ENCODE data around the gene AFF3.

AFF3 gene

DNA sequence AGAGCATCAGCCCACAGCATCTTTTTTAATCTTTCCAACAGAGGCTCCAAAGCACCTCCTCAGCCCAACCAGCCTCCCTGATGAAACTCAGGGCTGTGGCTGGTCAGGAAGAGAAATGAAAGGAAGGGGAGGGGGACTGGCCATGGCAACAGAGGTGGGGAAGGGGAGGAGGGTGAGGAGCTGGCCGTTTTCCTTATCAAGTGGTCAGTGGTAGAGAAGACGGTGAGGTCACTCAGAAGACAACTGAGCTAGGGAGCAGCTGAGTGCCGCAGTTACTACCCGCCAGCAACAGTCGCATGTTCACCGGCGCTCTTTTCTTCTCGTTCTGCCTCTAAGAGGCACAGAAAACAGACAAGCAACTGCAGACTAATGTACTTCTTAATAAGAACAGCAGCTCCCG is 97.4 kb downstream of the AFF3 start:
- TF ChIP-seq, protein P1, sequence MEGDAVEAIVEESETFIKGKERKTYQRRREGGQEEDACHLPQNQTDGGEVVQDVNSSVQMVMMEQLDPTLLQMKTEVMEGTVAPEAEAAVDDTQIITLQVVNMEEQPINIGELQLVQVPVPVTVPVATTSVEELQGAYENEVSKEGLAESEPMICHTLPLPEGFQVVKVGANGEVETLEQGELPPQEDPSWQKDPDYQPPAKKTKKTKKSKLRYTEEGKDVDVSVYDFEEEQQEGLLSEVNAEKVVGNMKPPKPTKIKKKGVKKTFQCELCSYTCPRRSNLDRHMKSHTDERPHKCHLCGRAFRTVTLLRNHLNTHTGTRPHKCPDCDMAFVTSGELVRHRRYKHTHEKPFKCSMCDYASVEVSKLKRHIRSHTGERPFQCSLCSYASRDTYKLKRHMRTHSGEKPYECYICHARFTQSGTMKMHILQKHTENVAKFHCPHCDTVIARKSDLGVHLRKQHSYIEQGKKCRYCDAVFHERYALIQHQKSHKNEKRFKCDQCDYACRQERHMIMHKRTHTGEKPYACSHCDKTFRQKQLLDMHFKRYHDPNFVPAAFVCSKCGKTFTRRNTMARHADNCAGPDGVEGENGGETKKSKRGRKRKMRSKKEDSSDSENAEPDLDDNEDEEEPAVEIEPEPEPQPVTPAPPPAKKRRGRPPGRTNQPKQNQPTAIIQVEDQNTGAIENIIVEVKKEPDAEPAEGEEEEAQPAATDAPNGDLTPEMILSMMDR (IDR thresholded peaks at IDR 0.05; ENCODE audit: borderline replicate concordance, insufficient read depth, low read depth, low read length): no peak
- H3K4me3 ChIP-seq (ENCODE audit: low read depth, low read length): no peak overlapping the region

DNA sequence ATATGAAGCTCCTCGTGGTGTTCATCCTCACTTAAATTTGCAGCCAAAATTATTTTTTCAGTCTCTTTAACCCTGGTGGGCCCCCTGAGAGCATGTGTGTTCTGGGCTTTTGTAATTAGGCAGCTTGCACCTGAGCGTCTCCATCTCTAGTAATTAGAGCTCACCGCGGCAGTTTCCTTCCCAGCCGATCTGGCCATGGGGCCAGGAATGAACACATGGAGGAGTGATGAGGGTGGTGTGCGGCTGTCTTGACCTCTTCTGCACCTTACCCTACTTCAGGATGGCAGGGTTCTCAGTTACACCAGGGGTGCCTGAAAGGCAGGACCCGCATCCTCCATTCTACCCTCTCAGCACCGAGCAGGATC is 98.5 kb downstream of the AFF3 start:
- H3K4me3 ChIP-seq (ENCODE audit: low read depth, low read length): no peak overlapping the region
- TF ChIP-seq, protein P1 (IDR thresholded peaks at IDR 0.05; ENCODE audit: borderline replicate concordance, insufficient read depth, low read depth, low read length): no peak

DNA sequence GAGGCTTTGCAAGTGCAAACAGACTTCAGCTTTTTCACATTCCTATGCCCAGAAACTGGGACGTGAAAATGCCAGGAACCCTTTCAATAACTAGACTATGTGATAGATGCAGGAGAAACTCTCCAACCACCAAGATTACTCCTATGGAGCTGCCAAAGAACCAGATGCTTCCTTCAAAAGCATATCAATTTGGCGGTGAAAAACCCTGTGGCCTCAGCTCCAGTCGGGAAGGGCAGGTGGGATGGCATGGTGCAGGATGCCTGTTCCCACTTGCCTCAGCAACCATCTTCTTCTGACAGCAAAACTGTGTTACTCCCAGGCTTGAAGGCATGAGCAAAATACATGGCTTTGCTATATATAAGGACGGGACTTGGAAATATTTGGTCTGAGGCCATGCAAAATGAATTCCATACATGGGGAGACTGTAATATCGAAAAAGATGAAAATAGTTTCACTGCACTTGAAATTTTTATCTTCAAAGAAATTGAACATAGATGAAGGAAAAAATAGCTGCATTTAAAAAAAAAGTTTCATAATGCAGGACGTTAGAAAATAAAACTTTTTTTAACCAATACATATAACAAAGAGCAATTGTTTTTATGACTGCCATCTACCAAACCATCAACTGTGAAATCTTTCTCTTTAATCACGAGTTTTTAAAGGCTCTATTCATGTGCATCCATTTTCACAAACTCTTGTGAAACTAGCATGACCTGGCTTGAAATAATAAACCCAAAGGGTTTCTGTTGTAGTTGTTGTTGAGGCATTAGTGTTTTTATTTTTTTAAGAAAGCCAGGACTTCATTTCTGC is 99.1 kb downstream of the AFF3 start:
- TF ChIP-seq, protein P1 (IDR thresholded peaks at IDR 0.05; ENCODE audit: borderline replicate concordance, insufficient read depth, low read depth, low read length): no peak
- H3K4me3 ChIP-seq (ENCODE audit: low read depth, low read length): no peak overlapping the region

DNA sequence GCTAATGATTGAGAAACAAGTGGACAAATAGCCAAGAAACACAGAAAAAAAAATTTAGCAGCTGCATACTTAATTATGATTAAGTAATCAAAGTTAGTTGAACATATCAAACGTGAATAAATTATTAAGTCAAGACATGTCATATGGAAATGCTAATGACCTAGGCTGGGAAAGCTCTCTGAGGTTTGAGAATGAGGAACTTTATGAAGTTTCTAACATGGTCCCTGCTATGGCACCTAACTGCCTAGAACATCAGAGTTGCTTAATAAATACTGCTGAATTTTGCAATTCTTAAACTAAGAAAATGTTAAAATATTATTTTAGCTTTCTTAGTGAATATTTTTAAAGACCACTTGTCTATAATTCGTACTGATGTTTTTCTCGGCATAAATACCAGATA is 99.8 kb downstream of the AFF3 start:
- TF ChIP-seq, protein P1 (IDR thresholded peaks at IDR 0.05; ENCODE audit: borderline replicate concordance, insufficient read depth, low read depth, low read length): no peak
- H3K4me3 ChIP-seq (ENCODE audit: low read depth, low read length): no peak overlapping the region

DNA sequence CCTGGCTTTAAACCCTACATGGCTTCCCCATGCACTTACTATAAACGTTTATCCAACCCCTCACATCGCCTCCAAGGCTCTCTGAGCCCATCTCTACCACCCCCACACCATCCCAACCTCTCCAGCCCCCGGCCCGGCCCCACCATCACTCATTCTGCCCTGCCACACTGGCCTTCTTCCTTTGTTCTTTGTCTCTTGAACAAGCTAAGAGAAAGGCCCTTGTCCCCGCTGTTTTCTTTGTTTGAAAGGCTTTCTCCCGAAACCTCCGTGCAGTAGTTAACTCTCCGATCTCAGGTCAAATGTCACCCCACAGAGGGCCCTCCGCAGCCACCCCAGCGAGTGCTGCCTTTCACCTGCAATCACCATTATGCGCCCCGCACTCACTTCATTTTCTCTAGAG is 100.4 kb downstream of the AFF3 start:
- TF ChIP-seq, protein P1 (IDR thresholded peaks at IDR 0.05; ENCODE audit: borderline replicate concordance, insufficient read depth, low read depth, low read length): no peak
- no peak overlapping the region for H3K4me3 ChIP-seq (ENCODE audit: low read depth, low read length)

DNA sequence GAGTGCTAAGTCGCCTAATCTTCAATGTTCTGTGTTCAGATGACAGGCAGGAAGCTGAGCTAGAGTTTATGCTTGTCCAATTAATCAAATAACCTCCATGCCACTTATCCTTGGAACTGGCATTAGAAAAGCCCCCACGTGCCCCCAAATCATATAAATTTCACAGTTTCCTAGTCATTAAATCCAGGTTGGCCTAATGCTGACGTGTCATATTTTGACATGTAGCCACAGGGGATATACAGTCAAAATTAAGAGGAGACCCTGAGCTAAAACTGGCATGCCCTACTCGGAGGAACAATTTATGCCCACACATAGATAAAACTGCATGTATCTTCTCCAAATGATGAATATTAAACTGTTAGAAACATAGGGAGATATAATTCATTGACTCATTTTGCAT is 101.0 kb downstream of the AFF3 start:
- no peak overlapping the region for H3K4me3 ChIP-seq (ENCODE audit: low read depth, low read length)
- TF ChIP-seq, protein P1 (IDR thresholded peaks at IDR 0.05; ENCODE audit: borderline replicate concordance, insufficient read depth, low read depth, low read length): no peak

DNA sequence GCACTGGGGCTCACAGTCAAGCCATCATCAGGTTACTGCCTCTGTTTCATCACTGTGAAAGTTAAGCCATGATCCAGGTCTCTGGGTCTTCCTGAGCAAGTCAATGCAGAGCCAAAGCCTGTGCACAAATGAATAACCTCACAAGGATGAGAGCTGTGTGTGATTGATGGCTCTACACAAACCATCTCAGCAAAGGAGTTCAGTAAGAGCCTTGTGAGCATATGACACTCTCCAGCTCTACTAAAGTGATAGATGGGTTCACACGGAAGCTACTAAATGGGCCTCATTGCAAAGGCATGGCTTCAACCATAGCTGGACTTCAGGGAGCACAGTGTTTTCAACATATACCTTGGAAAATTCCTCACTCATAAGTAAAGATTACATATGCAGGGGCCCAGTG is 101.5 kb downstream of the AFF3 start:
- TF ChIP-seq, protein P1 (IDR thresholded peaks at IDR 0.05; ENCODE audit: borderline replicate concordance, insufficient read depth, low read depth, low read length): no peak

More for the DNA sequence above, 101.5 kb downstream of the AFF3 start:
- H3K4me3 ChIP-seq (ENCODE audit: low read depth, low read length): no peak overlapping the region

All from GM12875 (cell line).